ENCODE measurements around the gene TMED4. TPM values are rescaled to one million over a fixed set of nuclear protein-coding genes. Genes with fewer than 3 reads are reported as not detected.

Gene TMED4
- total and polyA plus RNA-seq, 2 of the 13 experiments (the other 11 are each of a cell fraction or from before 2014, with no cell fraction given) = 81.4 to 109 TPM

GRCh38 chr7:44540592-44541027 is 41.4 kb downstream of the TMED4 start (continued):
- TF ChIP-seq CBX1 (IDR thresholded peaks at IDR 0.05; ENCODE audit: low read depth) (no peak), BRCA1 (CRISPR knock-in tag; IDR thresholded peaks at IDR 0.05) (no peak), ZNF556 (CRISPR knock-in tag; IDR thresholded peaks at IDR 0.05; ENCODE audit: borderline replicate concordance) (no peak), ZEB1 (IDR thresholded peaks at IDR 0.05; ENCODE audit: insufficient replicate concordance, low read depth) (peak; percentile 38), ZFP36 (IDR thresholded peaks at IDR 0.05; ENCODE audit: borderline replicate concordance, low read depth, low read length, partially characterized antibody) (no peak), ZNF317 (CRISPR knock-in tag; IDR thresholded peaks at IDR 0.05) (peak; percentile 11; the same call in 1 of the 2 replicates), CAMTA2 (CRISPR knock-in tag; IDR thresholded peaks at IDR 0.05; ENCODE audit: borderline replicate concordance) (peak; percentile 55; the same call in 1 of the 2 replicates), ARID4A (CRISPR knock-in tag; IDR thresholded peaks at IDR 0.05; ENCODE audit: borderline replicate concordance) (no peak), ZSCAN22 (CRISPR knock-in tag; IDR thresholded peaks at IDR 0.05) (no peak), EED (CRISPR knock-in tag; IDR thresholded peaks at IDR 0.05) (0 out of 2 replicates have a peak, but pooled peaks have one; percentile 54)
- TF ChIP-seq, protein P1, sequence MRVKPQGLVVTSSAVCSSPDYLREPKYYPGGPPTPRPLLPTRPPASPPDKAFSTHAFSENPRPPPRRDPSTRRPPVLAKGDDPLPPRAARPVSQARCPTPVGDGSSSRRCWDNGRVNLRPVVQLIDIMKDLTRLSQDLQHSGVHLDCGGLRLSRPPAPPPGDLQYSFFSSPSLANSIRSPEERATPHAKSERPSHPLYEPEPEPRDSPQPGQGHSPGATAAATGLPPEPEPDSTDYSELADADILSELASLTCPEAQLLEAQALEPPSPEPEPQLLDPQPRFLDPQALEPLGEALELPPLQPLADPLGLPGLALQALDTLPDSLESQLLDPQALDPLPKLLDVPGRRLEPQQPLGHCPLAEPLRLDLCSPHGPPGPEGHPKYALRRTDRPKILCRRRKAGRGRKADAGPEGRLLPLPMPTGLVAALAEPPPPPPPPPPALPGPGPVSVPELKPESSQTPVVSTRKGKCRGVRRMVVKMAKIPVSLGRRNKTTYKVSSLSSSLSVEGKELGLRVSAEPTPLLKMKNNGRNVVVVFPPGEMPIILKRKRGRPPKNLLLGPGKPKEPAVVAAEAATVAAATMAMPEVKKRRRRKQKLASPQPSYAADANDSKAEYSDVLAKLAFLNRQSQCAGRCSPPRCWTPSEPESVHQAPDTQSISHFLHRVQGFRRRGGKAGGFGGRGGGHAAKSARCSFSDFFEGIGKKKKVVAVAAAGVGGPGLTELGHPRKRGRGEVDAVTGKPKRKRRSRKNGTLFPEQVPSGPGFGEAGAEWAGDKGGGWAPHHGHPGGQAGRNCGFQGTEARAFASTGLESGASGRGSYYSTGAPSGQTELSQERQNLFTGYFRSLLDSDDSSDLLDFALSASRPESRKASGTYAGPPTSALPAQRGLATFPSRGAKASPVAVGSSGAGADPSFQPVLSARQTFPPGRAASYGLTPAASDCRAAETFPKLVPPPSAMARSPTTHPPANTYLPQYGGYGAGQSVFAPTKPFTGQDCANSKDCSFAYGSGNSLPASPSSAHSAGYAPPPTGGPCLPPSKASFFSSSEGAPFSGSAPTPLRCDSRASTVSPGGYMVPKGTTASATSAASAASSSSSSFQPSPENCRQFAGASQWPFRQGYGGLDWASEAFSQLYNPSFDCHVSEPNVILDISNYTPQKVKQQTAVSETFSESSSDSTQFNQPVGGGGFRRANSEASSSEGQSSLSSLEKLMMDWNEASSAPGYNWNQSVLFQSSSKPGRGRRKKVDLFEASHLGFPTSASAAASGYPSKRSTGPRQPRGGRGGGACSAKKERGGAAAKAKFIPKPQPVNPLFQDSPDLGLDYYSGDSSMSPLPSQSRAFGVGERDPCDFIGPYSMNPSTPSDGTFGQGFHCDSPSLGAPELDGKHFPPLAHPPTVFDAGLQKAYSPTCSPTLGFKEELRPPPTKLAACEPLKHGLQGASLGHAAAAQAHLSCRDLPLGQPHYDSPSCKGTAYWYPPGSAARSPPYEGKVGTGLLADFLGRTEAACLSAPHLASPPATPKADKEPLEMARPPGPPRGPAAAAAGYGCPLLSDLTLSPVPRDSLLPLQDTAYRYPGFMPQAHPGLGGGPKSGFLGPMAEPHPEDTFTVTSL (CRISPR knock-in tag; IDR thresholded peaks at IDR 0.05; ENCODE audit: borderline replicate concordance) = peak; percentile 10; the same call in 1 of the 2 replicates
- TF ChIP-seq, protein P2, sequence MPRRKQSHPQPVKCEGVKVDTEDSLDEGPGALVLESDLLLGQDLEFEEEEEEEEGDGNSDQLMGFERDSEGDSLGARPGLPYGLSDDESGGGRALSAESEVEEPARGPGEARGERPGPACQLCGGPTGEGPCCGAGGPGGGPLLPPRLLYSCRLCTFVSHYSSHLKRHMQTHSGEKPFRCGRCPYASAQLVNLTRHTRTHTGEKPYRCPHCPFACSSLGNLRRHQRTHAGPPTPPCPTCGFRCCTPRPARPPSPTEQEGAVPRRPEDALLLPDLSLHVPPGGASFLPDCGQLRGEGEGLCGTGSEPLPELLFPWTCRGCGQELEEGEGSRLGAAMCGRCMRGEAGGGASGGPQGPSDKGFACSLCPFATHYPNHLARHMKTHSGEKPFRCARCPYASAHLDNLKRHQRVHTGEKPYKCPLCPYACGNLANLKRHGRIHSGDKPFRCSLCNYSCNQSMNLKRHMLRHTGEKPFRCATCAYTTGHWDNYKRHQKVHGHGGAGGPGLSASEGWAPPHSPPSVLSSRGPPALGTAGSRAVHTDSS (CRISPR knock-in tag; conservative IDR thresholded peaks at IDR 0.05) = no peak
- TF ChIP-seq, protein P3, sequence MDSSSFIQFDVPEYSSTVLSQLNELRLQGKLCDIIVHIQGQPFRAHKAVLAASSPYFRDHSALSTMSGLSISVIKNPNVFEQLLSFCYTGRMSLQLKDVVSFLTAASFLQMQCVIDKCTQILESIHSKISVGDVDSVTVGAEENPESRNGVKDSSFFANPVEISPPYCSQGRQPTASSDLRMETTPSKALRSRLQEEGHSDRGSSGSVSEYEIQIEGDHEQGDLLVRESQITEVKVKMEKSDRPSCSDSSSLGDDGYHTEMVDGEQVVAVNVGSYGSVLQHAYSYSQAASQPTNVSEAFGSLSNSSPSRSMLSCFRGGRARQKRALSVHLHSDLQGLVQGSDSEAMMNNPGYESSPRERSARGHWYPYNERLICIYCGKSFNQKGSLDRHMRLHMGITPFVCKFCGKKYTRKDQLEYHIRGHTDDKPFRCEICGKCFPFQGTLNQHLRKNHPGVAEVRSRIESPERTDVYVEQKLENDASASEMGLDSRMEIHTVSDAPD (CRISPR knock-in tag; IDR thresholded peaks at IDR 0.05) = no peak
